Liver (tissue), 9 donors: ENCODE results near the gene DSTN. TPM values are rescaled to one million over a fixed set of nuclear protein-coding genes. Genes with fewer than 3 reads are reported as not detected.
A peak's percentile ranks its signal among the peaks of the same experiment; 100 is the strongest.

ENCODE experiments used
- DNase-seq: peaks from one replicate; pipeline ENCODE4 v3.0.0-alpha.2; 2017; ENCODE audit warnings: low spot score
- H3K27ac ChIP-seq, 2 donors: one replicate each; pipeline ENCODE4 v1.7.0; 2013; ENCODE audit warnings: inconsistent platforms in 2 of 2, low read length in 2 of 2, control low read depth in 1 of 2, low read depth in 1 of 2, mild to moderate bottlenecking in 1 of 2
- H3K27me3 ChIP-seq, 4 donors: one replicate each; pipeline versions ENCODE4 v1.6.1 to v1.7.0; 2013; ENCODE audit warnings: low read length in 3 of 4, inconsistent platforms in 1 of 4, mild to moderate bottlenecking in 1 of 4, moderate library complexity in 1 of 4; ENCODE audit not compliant: control insufficient read depth in 4 of 4, insufficient read depth in 4 of 4
- H3K36me3 ChIP-seq, 4 donors: one replicate each; pipeline versions ENCODE4 v1.6.1 to v1.7.0; 2013; ENCODE audit warnings: low read length in 3 of 4, mild to moderate bottlenecking in 3 of 4, low read depth in 1 of 4, moderate library complexity in 1 of 4; ENCODE audit not compliant: control insufficient read depth in 4 of 4, insufficient read depth in 3 of 4
- H3K4me1 ChIP-seq, 4 donors: one replicate each; pipeline versions ENCODE4 v1.6.1 to v1.7.0; 2013; ENCODE audit warnings: low read length in 3 of 4, mild to moderate bottlenecking in 3 of 4, moderate library complexity in 1 of 4; ENCODE audit not compliant: control insufficient read depth in 4 of 4, insufficient read depth in 4 of 4
- H3K4me3 ChIP-seq, 3 donors: one replicate each; pipeline versions ENCODE4 v1.6.1 to v1.7.0; 2013; ENCODE audit warnings: low read length in 3 of 3, control low read depth in 1 of 3, low read depth in 1 of 3, mild to moderate bottlenecking in 1 of 3
- H3K9ac ChIP-seq, 2 donors: one replicate each; pipeline ENCODE4 v1.7.0; 2013; ENCODE audit warnings: low read length in 2 of 2, mild to moderate bottlenecking in 2 of 2, moderate library complexity in 2 of 2, control low read depth in 1 of 2, low read depth in 1 of 2
- H3K9me3 ChIP-seq, 4 donors: one replicate each; pipeline versions ENCODE4 v1.6.1 to v1.7.0; 2013; ENCODE audit warnings: low read length in 3 of 4; ENCODE audit not compliant: control insufficient read depth in 4 of 4
- EGR1 ChIP-seq, 2 donors: IDR thresholded peaks; 2 replicates each; pipeline ENCODE4 v1.6.1; 2016 to 2018; ENCODE audit warnings: antibody characterized with exemption in 2 of 2, low read depth in 2 of 2
- FOXA1 ChIP-seq: IDR thresholded peaks from 2 replicates; pipeline ENCODE4 v1.6.1; 2016; ENCODE audit warnings: antibody characterized with exemption
- FOXA2 ChIP-seq: IDR thresholded peaks from 2 replicates; pipeline ENCODE4 v1.6.1; 2016; ENCODE audit warnings: antibody characterized with exemption
- GABPA ChIP-seq, 2 donors: IDR thresholded peaks in 1 of 2; conservative IDR thresholded peaks in 1 of 2; 2 replicates each; pipeline ENCODE4 v1.6.1; 2016; ENCODE audit warnings: antibody characterized with exemption in 2 of 2, mild to moderate bottlenecking in 1 of 2, moderate library complexity in 1 of 2
- HNF4A ChIP-seq, 2 donors: conservative IDR thresholded peaks; 2 replicates each; pipeline ENCODE4 v1.6.1; 2016; ENCODE audit warnings: antibody characterized with exemption in 2 of 2, mild to moderate bottlenecking in 2 of 2
- JUND ChIP-seq, 2 donors: IDR thresholded peaks; 2 replicates each; pipeline ENCODE4 v1.6.1; 2016; ENCODE audit warnings: antibody characterized with exemption in 2 of 2
- MAX ChIP-seq: IDR thresholded peaks from 2 replicates; pipeline ENCODE4 v1.6.1; 2016; ENCODE audit warnings: antibody characterized with exemption
- NR2F2 ChIP-seq: IDR thresholded peaks from 2 replicates; pipeline ENCODE4 v1.6.1; 2016; ENCODE audit warnings: antibody characterized with exemption
- RAD21 ChIP-seq, 2 donors: IDR thresholded peaks; 2 replicates each; pipeline ENCODE4 v1.6.1; 2016; ENCODE audit warnings: antibody characterized with exemption in 2 of 2, mild to moderate bottlenecking in 2 of 2
- RXRA ChIP-seq, 2 donors: IDR thresholded peaks; 2 replicates each; pipeline ENCODE4 v1.6.1; 2017 to 2018; ENCODE audit warnings: antibody characterized with exemption in 2 of 2, mild to moderate bottlenecking in 1 of 2
- SP1 ChIP-seq: IDR thresholded peaks from 2 replicates; pipeline ENCODE4 v1.6.1; 2018; ENCODE audit warnings: antibody characterized with exemption, mild to moderate bottlenecking
- TAF1 ChIP-seq: conservative IDR thresholded peaks from 2 replicates; pipeline ENCODE4 v1.6.1; 2016; ENCODE audit warnings: antibody characterized with exemption, mild to moderate bottlenecking
- YY1 ChIP-seq: IDR thresholded peaks from 2 replicates; pipeline ENCODE4 v1.6.1; 2016; ENCODE audit warnings: antibody characterized with exemption, mild to moderate bottlenecking
- ZBTB33 ChIP-seq: IDR thresholded peaks from 2 replicates; pipeline ENCODE4 v1.6.1; 2016; ENCODE audit warnings: antibody characterized with exemption
- WGBS: extraction: QIAGEN DNeasy Blood & Tissue Kit; methylation state at CpG from one replicate; pipeline ENCODE4 v1.1.7; 2013; 5-methylcytosine and 5-hydroxymethylcytosine counted together
- polyA plus RNA-seq, 2 donors: library from polyadenylated mRNA; stranded (reverse) in 1 of 2; unstranded in 1 of 2; fragments of 200-250 nt in 1 of 2; fragments of >200 nt in 1 of 2; fragmentation: Nextera tagmentation in 1 of 2; extraction: Ambion mirVana in 1 of 2; gene quantifications; one replicate each; pipeline versions ENCODE4 v1.2.1 to v1.2.3, GENCODE V29; 2013 to 2015
- total RNA-seq, 2 donors: library from RNA; depleted of rRNA; stranded (reverse); fragments of >200 nt; gene quantifications; one replicate each; pipeline ENCODE4 v1.2.3, GENCODE V29; 2014
- TF ChIP-seq, protein P1 (sequence below): fragments of 150-350 bp; IDR thresholded peaks from 2 replicates; pipeline ENCODE4 v1.5.1; 2017; ENCODE audit warnings: improper control_type of control experiment, low read depth, low read length; ENCODE audit not compliant: missing input control
- TF ChIP-seq, protein P2 (sequence below): IDR thresholded peaks from 2 replicates; pipeline ENCODE4 v1.6.1; 2016; ENCODE audit warnings: antibody characterized with exemption
- TF ChIP-seq, protein P3 (sequence below): IDR thresholded peaks from 2 replicates; pipeline ENCODE4 v1.6.1; 2016; ENCODE audit warnings: antibody characterized with exemption, mild to moderate bottlenecking
- donor health status: healthy.
- donor health status: healthy.
- donor health status: healthy.
- donor health status: healthy.
- donor health status: healthy.

The DSTN gene
- total and polyA plus RNA-seq, 4 donors: 39.9 to 137 (median 108) TPM

GRCh38 chr20:17617212-17617867, 47.5 kb downstream of the DSTN start:
- 86% methylated on average over 15 of the region's 15 CpGs for WGBS
- Histone ChIP-seq H3K27ac (no peak overlapping the region), H3K36me3 (peaks cover 41 to 82% (median 60%) of the 10 kb centered on the region in 4 donors), H3K9ac (no peak overlapping the region), H3K4me1 (peaks cover 0 to 6% (median 1%) of the 10 kb centered on the region in 4 donors), H3K4me3 (no peak overlapping the region), H3K27me3 (no peaks in the 10 kb centered on the region), H3K9me3 (no peaks in the 10 kb centered on the region)
- TF ChIP-seq RAD21 (IDR thresholded peaks at IDR 0.05): peak; percentile 72 to 84
- TF ChIP-seq, protein P1, sequence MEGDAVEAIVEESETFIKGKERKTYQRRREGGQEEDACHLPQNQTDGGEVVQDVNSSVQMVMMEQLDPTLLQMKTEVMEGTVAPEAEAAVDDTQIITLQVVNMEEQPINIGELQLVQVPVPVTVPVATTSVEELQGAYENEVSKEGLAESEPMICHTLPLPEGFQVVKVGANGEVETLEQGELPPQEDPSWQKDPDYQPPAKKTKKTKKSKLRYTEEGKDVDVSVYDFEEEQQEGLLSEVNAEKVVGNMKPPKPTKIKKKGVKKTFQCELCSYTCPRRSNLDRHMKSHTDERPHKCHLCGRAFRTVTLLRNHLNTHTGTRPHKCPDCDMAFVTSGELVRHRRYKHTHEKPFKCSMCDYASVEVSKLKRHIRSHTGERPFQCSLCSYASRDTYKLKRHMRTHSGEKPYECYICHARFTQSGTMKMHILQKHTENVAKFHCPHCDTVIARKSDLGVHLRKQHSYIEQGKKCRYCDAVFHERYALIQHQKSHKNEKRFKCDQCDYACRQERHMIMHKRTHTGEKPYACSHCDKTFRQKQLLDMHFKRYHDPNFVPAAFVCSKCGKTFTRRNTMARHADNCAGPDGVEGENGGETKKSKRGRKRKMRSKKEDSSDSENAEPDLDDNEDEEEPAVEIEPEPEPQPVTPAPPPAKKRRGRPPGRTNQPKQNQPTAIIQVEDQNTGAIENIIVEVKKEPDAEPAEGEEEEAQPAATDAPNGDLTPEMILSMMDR: peak; percentile 34
- TF ChIP-seq, protein P2, sequence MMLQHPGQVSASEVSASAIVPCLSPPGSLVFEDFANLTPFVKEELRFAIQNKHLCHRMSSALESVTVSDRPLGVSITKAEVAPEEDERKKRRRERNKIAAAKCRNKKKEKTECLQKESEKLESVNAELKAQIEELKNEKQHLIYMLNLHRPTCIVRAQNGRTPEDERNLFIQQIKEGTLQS: no peak
- DNase-seq: peak; percentile 54

DNA sequence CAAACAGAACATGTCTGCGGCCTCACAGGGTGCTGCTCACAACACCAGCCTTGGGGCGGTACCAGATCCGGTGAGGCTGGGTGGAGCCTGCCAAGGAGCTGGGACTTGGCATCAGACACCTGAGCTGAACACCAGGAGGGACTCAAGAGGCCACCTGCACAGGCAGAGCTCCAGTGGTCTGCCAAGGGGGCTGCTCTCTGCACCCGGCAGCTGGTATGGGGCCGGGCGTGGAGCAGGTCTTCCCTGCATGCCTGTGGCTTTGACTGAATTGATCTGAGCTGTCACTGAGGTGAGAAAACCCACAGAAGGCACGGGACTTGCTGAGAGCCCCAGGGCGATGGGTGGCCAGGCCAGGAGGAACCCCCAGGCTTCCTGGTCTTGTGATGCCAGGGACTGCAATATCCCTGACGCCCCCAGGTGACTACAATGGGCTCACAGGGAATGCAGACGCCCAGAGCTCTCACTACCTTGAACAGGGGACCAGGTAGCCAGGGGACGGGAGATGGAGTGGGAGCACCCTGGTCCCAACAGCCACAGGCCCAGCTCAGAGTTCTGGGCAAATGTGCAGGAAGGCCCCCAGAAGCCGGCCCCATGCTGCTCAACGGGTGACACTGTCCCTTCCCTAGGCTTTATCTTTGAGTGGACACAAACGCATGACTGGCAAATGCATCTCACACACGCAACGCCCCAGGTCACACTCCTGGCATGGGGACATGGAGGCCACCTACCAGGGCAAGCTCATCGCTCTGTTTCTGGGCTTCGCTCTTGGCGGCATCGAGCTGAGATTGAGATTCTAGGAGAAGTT, 48.2 kb downstream of the DSTN start:
- peaks cover 43 to 90% (median 67%) of the 10 kb centered on the region in 4 donors for H3K36me3 ChIP-seq
- H3K4me3 ChIP-seq: no peak overlapping the region
- TF ChIP-seq RAD21 (IDR thresholded peaks at IDR 0.05) (no peak), GABPA (IDR thresholded peaks at IDR 0.05 in 1 of 2, conservative IDR thresholded peaks at IDR 0.05 in 1 of 2) (no peak), EGR1 (IDR thresholded peaks at IDR 0.05; ENCODE audit: low read depth in 2 of 2) (no peak), RXRA (IDR thresholded peaks at IDR 0.05) (no peak), JUND (IDR thresholded peaks at IDR 0.05) (no peak), HNF4A (conservative IDR thresholded peaks at IDR 0.05) (no peak), ZBTB33 (no peak), FOXA1 (no peak), MAX (no peak), NR2F2 (no peak), YY1 (no peak), TAF1 (no peak), FOXA2 (no peak), SP1 (no peak)
- TF ChIP-seq, protein P3, sequence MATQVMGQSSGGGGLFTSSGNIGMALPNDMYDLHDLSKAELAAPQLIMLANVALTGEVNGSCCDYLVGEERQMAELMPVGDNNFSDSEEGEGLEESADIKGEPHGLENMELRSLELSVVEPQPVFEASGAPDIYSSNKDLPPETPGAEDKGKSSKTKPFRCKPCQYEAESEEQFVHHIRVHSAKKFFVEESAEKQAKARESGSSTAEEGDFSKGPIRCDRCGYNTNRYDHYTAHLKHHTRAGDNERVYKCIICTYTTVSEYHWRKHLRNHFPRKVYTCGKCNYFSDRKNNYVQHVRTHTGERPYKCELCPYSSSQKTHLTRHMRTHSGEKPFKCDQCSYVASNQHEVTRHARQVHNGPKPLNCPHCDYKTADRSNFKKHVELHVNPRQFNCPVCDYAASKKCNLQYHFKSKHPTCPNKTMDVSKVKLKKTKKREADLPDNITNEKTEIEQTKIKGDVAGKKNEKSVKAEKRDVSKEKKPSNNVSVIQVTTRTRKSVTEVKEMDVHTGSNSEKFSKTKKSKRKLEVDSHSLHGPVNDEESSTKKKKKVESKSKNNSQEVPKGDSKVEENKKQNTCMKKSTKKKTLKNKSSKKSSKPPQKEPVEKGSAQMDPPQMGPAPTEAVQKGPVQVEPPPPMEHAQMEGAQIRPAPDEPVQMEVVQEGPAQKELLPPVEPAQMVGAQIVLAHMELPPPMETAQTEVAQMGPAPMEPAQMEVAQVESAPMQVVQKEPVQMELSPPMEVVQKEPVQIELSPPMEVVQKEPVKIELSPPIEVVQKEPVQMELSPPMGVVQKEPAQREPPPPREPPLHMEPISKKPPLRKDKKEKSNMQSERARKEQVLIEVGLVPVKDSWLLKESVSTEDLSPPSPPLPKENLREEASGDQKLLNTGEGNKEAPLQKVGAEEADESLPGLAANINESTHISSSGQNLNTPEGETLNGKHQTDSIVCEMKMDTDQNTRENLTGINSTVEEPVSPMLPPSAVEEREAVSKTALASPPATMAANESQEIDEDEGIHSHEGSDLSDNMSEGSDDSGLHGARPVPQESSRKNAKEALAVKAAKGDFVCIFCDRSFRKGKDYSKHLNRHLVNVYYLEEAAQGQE: no peak
- TF ChIP-seq, protein P2: no peak
- TF ChIP-seq, protein P1: no peak
- no peak for DNase-seq
- no peaks in the 10 kb centered on the region for H3K4me1 ChIP-seq
- no peaks in the 10 kb centered on the region for H3K27me3 ChIP-seq
- H3K9me3 ChIP-seq: no peaks in the 10 kb centered on the region
- H3K9ac ChIP-seq: no peak overlapping the region
- WGBS: 92% methylated on average over 20 of the region's 20 CpGs
- no peak overlapping the region for H3K27ac ChIP-seq
